ENCODE measurements around the gene CWH43. TPM values are rescaled to one million over a fixed set of nuclear protein-coding genes. Genes with fewer than 3 reads are reported as not detected.
A peak's percentile ranks its signal among the peaks of the same experiment; 100 is the strongest.
"Not testable (repeated sequence)": the region's sequence is repeated elsewhere in the genome, so short reads cannot be mapped to it uniquely, and the experiment has no call there.

CWH43 gene
- total and polyA plus RNA-seq, 5 donors from 2014 or later, result not detected

GRCh38 chr4:48945981-48946380 is 40.1 kb upstream of the CWH43 start:
- peaks cover 10% of the 10 kb centered on the region for H3K27me3 Mint-ChIP-seq
- no peaks in the 10 kb centered on the region for H3K36me3 ChIP-seq (ENCODE audit: control insufficient read depth, insufficient read depth, low read length)
- no peaks in the 10 kb centered on the region for H3K9me3 Mint-ChIP-seq
- H3K4me3 ChIP-seq (ENCODE audit: low read depth, low read length), result no peak overlapping the region
- peaks cover 7% of the 10 kb centered on the region for H3K4me1 ChIP-seq (ENCODE audit: control insufficient read depth, insufficient read depth, low read length, poor library complexity, severe bottlenecking)
- H3K27me3 ChIP-seq (ENCODE audit: control insufficient read depth, insufficient read depth, low read length), result peaks cover 2% of the 10 kb centered on the region
- no peak for ATAC-seq (ENCODE audit: low read depth in 2 of 2)
- no peaks in the 10 kb centered on the region for H3K9me3 ChIP-seq (ENCODE audit: control insufficient read depth in 2 of 2, low read length in 2 of 2)
- H3K36me3 Mint-ChIP-seq, result no peaks in the 10 kb centered on the region
- H3K4me3 Mint-ChIP-seq, result no peak overlapping the region
- H3K27ac ChIP-seq (ENCODE audit: insufficient read depth, low read length, poor library complexity, severe bottlenecking), result no peak overlapping the region
- peaks cover 0 to 16% (median 7%) of the 10 kb centered on the region in 4 donors for H3K4me1 Mint-ChIP-seq
- H3K27ac Mint-ChIP-seq, result peak overlapping the region in 1 of 3 donors; percentile 40
- DNase-seq, result no peak

DNA sequence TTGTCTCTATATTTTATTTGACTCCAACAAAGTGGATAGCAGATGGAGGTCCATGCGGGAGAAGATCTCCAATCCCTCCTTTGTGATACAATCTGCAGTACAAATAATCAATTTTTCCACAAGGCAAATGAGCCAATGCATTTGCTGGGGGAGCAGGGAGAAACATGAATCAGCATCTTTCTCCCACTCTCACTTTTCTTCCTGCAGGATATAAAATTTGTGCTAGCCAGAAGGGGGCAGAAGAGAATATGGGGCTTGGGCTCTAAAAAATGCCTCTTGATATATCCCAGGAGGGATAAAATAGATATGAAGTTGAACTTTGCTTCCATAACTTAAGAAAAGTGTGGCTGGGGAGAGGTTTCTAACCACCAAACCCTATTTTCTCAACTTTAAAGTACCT is 38.3 kb upstream of the CWH43 start:
- no peak overlapping the region for H3K27ac Mint-ChIP-seq
- no peaks in the 10 kb centered on the region for H3K9me3 ChIP-seq (ENCODE audit: control insufficient read depth in 2 of 2, low read length in 2 of 2)

DNA sequence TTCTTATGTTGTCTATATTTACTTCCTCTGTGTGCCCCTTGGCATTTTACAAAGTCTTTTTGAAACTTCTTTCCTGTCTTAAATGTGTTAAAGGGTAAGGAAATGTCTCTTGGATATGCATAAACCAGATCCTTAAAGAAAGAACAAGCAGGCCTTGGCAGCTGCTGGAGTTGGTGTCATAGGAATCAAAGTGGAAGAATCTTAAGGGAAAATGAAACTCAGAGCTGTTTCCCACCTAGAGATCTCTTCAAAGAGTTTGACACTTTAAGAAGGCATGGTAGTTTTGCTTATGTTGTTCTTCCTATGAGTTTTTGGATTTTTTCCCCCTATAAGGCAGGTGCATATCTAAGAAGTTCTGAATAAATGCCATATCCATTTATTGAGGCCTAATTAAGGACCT is 37.0 kb upstream of the CWH43 start:
- Mint-ChIP-seq H3K4me3 (no peak overlapping the region), H3K9me3 (peaks cover 0 to 4% (median 0%) of the 10 kb centered on the region in 7 donors)

More for the DNA sequence above, 38.3 kb upstream of the CWH43 start:
- H3K4me3 Mint-ChIP-seq, result no peak overlapping the region
- H3K4me1 ChIP-seq (ENCODE audit: control insufficient read depth, insufficient read depth, low read length, poor library complexity, severe bottlenecking), result peaks cover 7% of the 10 kb centered on the region
- no peak overlapping the region for H3K4me3 ChIP-seq (ENCODE audit: low read depth, low read length)
- peaks cover 0 to 4% (median 0%) of the 10 kb centered on the region in 7 donors for H3K9me3 Mint-ChIP-seq
- H3K27ac ChIP-seq (ENCODE audit: insufficient read depth, low read length, poor library complexity, severe bottlenecking), result no peak overlapping the region
- H3K36me3 ChIP-seq (ENCODE audit: control insufficient read depth, insufficient read depth, low read length), result no peaks in the 10 kb centered on the region
- no peak for DNase-seq
- peaks cover 0 to 16% (median 7%) of the 10 kb centered on the region in 4 donors for H3K4me1 Mint-ChIP-seq
- ATAC-seq (ENCODE audit: low read depth in 2 of 2), result no peak
- H3K27me3 ChIP-seq (ENCODE audit: control insufficient read depth, insufficient read depth, low read length), result peaks cover 5% of the 10 kb centered on the region
- H3K27me3 Mint-ChIP-seq, result peaks cover 10% of the 10 kb centered on the region
- H3K36me3 Mint-ChIP-seq, result no peaks in the 10 kb centered on the region

GRCh38 chr4:48949518-48950219 is 36.4 kb upstream of the CWH43 start:
- Mint-ChIP-seq H3K36me3 (no peaks in the 10 kb centered on the region), H3K27ac (no peak overlapping the region), H3K27me3 (peaks cover 10% of the 10 kb centered on the region), H3K4me3 (no peak overlapping the region), H3K4me1 (peaks cover 0 to 4% (median 1%) of the 10 kb centered on the region in 4 donors), H3K9me3 (peaks cover 0 to 4% (median 0%) of the 10 kb centered on the region in 7 donors)
- Histone ChIP-seq H3K27me3 (ENCODE audit: control insufficient read depth, insufficient read depth, low read length) (peaks cover 5% of the 10 kb centered on the region), H3K4me3 (ENCODE audit: low read depth, low read length) (no peak overlapping the region), H3K4me1 (ENCODE audit: control insufficient read depth, insufficient read depth, low read length, poor library complexity, severe bottlenecking) (peaks cover 5% of the 10 kb centered on the region), H3K27ac (ENCODE audit: insufficient read depth, low read length, poor library complexity, severe bottlenecking) (no peak overlapping the region), H3K9me3 (ENCODE audit: control insufficient read depth in 2 of 2, low read length in 2 of 2) (no peaks in the 10 kb centered on the region), H3K36me3 (ENCODE audit: control insufficient read depth, insufficient read depth, low read length) (no peaks in the 10 kb centered on the region)
- no peak for DNase-seq
- no peak for ATAC-seq (ENCODE audit: low read depth in 2 of 2)

More for the DNA sequence above, 37.0 kb upstream of the CWH43 start:
- H3K4me3 ChIP-seq (ENCODE audit: low read depth, low read length), result no peak overlapping the region
- H3K36me3 ChIP-seq (ENCODE audit: control insufficient read depth, insufficient read depth, low read length), result no peaks in the 10 kb centered on the region
- H3K9me3 ChIP-seq (ENCODE audit: control insufficient read depth in 2 of 2, low read length in 2 of 2), result no peaks in the 10 kb centered on the region
- Mint-ChIP-seq H3K4me1 (peaks cover 0 to 10% (median 3%) of the 10 kb centered on the region in 4 donors), H3K27me3 (peaks cover 10% of the 10 kb centered on the region), H3K36me3 (no peaks in the 10 kb centered on the region), H3K27ac (no peak overlapping the region)
- peaks cover 5% of the 10 kb centered on the region for H3K27me3 ChIP-seq (ENCODE audit: control insufficient read depth, insufficient read depth, low read length)
- DNase-seq, result no peak
- ATAC-seq (ENCODE audit: low read depth in 2 of 2), result no peak
- peaks cover 7% of the 10 kb centered on the region for H3K4me1 ChIP-seq (ENCODE audit: control insufficient read depth, insufficient read depth, low read length, poor library complexity, severe bottlenecking)
- H3K27ac ChIP-seq (ENCODE audit: insufficient read depth, low read length, poor library complexity, severe bottlenecking), result no peak overlapping the region

DNA sequence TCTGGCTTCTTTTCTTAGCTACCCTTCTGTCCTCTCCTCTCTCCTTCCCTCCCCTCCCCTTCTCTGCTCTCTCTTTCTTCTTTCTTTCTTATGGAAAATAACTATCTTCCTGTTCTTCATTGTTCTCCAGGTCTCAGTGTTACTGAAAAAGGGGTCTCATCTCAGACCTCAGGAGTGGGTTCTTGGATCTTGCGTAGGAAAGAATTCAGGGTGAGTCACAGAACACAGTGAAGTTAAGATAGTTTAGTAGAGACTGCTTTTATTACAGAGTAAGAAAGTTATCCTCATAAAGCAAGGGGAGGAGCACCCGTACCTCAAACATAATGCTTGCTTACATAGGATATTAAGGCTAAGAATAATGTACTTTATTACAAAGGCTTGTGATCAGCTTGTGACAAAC is 31.8 kb upstream of the CWH43 start:
- H3K4me3 ChIP-seq (ENCODE audit: low read depth, low read length), result no peak overlapping the region
- H3K27me3 ChIP-seq (ENCODE audit: control insufficient read depth, insufficient read depth, low read length), result peaks cover 9% of the 10 kb centered on the region
- ATAC-seq (ENCODE audit: low read depth in 2 of 2), result no peak
- no peak for DNase-seq
- no peaks in the 10 kb centered on the region for H3K36me3 ChIP-seq (ENCODE audit: control insufficient read depth, insufficient read depth, low read length)
- Mint-ChIP-seq H3K4me1 (no peaks in the 10 kb centered on the region), H3K27ac (no peak overlapping the region), H3K36me3 (no peaks in the 10 kb centered on the region), H3K4me3 (no peak overlapping the region), H3K27me3 (peaks cover 14% of the 10 kb centered on the region), H3K9me3 (peaks cover 0 to 4% (median 0%) of the 10 kb centered on the region in 7 donors)
- no peaks in the 10 kb centered on the region for H3K9me3 ChIP-seq (ENCODE audit: control insufficient read depth in 2 of 2, low read length in 2 of 2)
- H3K4me1 ChIP-seq (ENCODE audit: control insufficient read depth, insufficient read depth, low read length, poor library complexity, severe bottlenecking), result no peaks in the 10 kb centered on the region
- H3K27ac ChIP-seq (ENCODE audit: insufficient read depth, low read length, poor library complexity, severe bottlenecking), result no peak overlapping the region

GRCh38 chr4:48957366-48957765 is 28.7 kb upstream of the CWH43 start:
- not testable (repeated sequence) for ATAC-seq (ENCODE audit: low read depth in 2 of 2)

DNA sequence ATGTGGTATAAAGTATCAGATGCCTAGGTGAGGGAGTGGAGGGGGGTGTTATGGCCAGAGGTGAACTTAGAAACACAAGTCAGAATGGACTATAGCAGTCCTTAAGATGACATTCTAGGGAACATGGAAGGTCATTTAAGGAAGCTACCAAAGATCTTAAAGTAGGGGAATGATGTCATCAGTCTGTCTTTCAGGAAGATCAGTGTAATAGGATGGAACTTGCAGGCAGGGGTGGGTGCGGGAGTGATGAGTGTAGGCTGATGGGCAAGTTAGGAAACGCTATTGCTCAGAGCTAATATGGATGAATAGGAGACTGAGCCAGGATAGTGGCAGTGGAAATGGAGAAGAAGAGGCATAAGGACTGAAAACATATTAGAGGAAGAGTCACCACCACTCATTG is 27.5 kb upstream of the CWH43 start:
- no peak overlapping the region for H3K27ac Mint-ChIP-seq
- no peak for DNase-seq
- peaks cover 21% of the 10 kb centered on the region for H3K27me3 Mint-ChIP-seq
- no peaks in the 10 kb centered on the region for H3K36me3 Mint-ChIP-seq
- no peaks in the 10 kb centered on the region for H3K36me3 ChIP-seq (ENCODE audit: control insufficient read depth, insufficient read depth, low read length)
- no peak overlapping the region for H3K27ac ChIP-seq (ENCODE audit: insufficient read depth, low read length, poor library complexity, severe bottlenecking)
- peaks cover 9% of the 10 kb centered on the region for H3K27me3 ChIP-seq (ENCODE audit: control insufficient read depth, insufficient read depth, low read length)
- H3K4me1 ChIP-seq (ENCODE audit: control insufficient read depth, insufficient read depth, low read length, poor library complexity, severe bottlenecking), result no peaks in the 10 kb centered on the region
- H3K4me3 Mint-ChIP-seq, result no peak overlapping the region
- H3K9me3 Mint-ChIP-seq, result no peaks in the 10 kb centered on the region
- ATAC-seq (ENCODE audit: low read depth in 2 of 2), result no peak
- no peaks in the 10 kb centered on the region for H3K4me1 Mint-ChIP-seq
- H3K9me3 ChIP-seq (ENCODE audit: control insufficient read depth in 2 of 2, low read length in 2 of 2), result no peaks in the 10 kb centered on the region
- no peak overlapping the region for H3K4me3 ChIP-seq (ENCODE audit: low read depth, low read length)

More at GRCh38 chr4:48957366-48957765, 28.7 kb upstream of the CWH43 start:
- not testable (repeated sequence) for H3K4me1 Mint-ChIP-seq; H3K27ac Mint-ChIP-seq; H3K9me3 ChIP-seq (ENCODE audit: control insufficient read depth in 2 of 2, low read length in 2 of 2); H3K9me3 Mint-ChIP-seq; H3K4me3 Mint-ChIP-seq; H3K27me3 ChIP-seq (ENCODE audit: control insufficient read depth, insufficient read depth, low read length); H3K36me3 ChIP-seq (ENCODE audit: control insufficient read depth, insufficient read depth, low read length); DNase-seq; H3K4me3 ChIP-seq (ENCODE audit: low read depth, low read length); H3K4me1 ChIP-seq (ENCODE audit: control insufficient read depth, insufficient read depth, low read length, poor library complexity, severe bottlenecking); H3K27ac ChIP-seq (ENCODE audit: insufficient read depth, low read length, poor library complexity, severe bottlenecking); H3K36me3 Mint-ChIP-seq
- peaks cover 14% of the 10 kb centered on the region for H3K27me3 Mint-ChIP-seq
